ENCODE results near the gene NAV2. TPM values are rescaled to one million over a fixed set of nuclear protein-coding genes. Genes with fewer than 3 reads are reported as not detected.

Gene NAV2
- total RNA-seq, 1 experiment from 2014 or later, result 46.3 TPM

DNA sequence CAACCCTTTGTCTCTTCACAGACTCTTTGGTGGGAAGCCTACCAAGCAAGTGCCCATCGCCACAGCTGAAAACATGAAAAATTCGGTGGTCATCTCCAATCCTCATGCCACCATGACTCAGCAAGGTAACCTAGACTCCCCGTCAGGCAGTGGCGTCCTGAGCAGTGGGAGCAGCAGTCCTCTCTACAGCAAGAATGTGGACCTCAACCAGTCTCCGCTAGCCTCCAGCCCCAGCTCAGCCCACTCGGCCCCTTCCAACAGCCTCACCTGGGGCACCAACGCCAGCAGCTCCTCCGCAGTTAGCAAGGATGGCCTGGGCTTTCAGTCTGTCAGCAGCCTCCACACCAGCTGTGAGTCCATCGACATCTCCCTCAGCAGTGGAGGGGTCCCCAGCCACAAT is 336.1 kb downstream of the NAV2 start:
- Histone ChIP-seq H3K14ac (ENCODE audit: insufficient read depth, low read length) (no peak overlapping the region; the same call in 1 of the 2 replicates), H3T11ph (ENCODE audit: low read length) (no peak overlapping the region), H3K27me3 (ENCODE audit: insufficient read depth, low read length) (no peaks in the 10 kb centered on the region), H3K23me2 (ENCODE audit: insufficient read length, low read depth, low read length, poor library complexity, severe bottlenecking) (no peaks in the 10 kb centered on the region), H3K23ac (ENCODE audit: insufficient read length, low read depth, low read length) (no peak overlapping the region), H4K8ac (replicated peaks; ENCODE audit: insufficient read length, low read depth, low read length) (no peak overlapping the region), H4K91ac (ENCODE audit: insufficient read length, low read depth, low read length) (no peak overlapping the region), H3K4ac (ENCODE audit: low read depth, low read length) (no peak overlapping the region), H2AK5ac (ENCODE audit: insufficient read length, low read length) (no peak overlapping the region), H3K79me1 (ENCODE audit: insufficient read depth, low read depth, low read length, poor library complexity, severe bottlenecking) (no peaks in the 10 kb centered on the region), H2BK15ac (ENCODE audit: low read depth, low read length) (no peak overlapping the region), H4K20me1 (ENCODE audit: control insufficient read depth, insufficient read depth, insufficient read length) (no peaks in the 10 kb centered on the region), H2BK20ac (ENCODE audit: low read depth, low read length, poor library complexity, severe bottlenecking) (no peak overlapping the region), H3K4me2 (ENCODE audit: insufficient read depth, insufficient read length, low read length) (no peak overlapping the region), H3K18ac (ENCODE audit: insufficient read length, low read depth, low read length) (no peak overlapping the region), H3K79me2 (ENCODE audit: insufficient read depth, low read length) (no peaks in the 10 kb centered on the region), H3K56ac (ENCODE audit: insufficient read length, low read depth, low read length) (no peak overlapping the region), H3K9ac (ENCODE audit: extremely low read depth, insufficient read length, low read length) (no peak overlapping the region), H2BK120ac (ENCODE audit: low read depth, low read length, poor library complexity, severe bottlenecking) (no peak overlapping the region), H4K5ac (ENCODE audit: insufficient read length, low read depth, low read length) (no peak overlapping the region), H3K27ac (ENCODE audit: insufficient read length, low read depth, low read length) (no peak overlapping the region), H2BK5ac (ENCODE audit: insufficient read length, low read length) (no peak overlapping the region), H3K4me1 (ENCODE audit: insufficient read depth, low read length) (peaks cover 16% of the 10 kb centered on the region; the same call in 1 of the 2 replicates), H2AFZ (ENCODE audit: low read length) (no peak overlapping the region), H3K9me3 (ENCODE audit: control insufficient read depth, low read depth, low read length) (no peaks in the 10 kb centered on the region), H2BK12ac (ENCODE audit: insufficient read length, low read depth, low read length) (no peak overlapping the region)
- Mint-ChIP-seq H3K27me3 (ENCODE audit: low read depth) (no peaks in the 10 kb centered on the region), H3K9me3 (no peaks in the 10 kb centered on the region), H3K4me1 (peaks cover 32 to 36% of the 10 kb centered on the region in 2 experiments), H3K4me3 (no peak overlapping the region; a peak in 1 of 5 replicates), H3K36me3 (ENCODE audit: insufficient read depth in 1 of 3, low read depth in 3 of 3) (peaks cover 45 to 71% (median 65%) of the 10 kb centered on the region in 3 experiments), H3K27ac (peak overlapping the region; percentile 42 to 91 (median 43); a peak in 4 of 7 replicates)
- WGBS (ENCODE audit: extremely low coverage, insufficient read length, low lambda C conversion rate), result no CpG with 5 or more reads among the region's 9 CpGs
- no peak for DNase-seq
- TF ChIP-seq, protein P1, sequence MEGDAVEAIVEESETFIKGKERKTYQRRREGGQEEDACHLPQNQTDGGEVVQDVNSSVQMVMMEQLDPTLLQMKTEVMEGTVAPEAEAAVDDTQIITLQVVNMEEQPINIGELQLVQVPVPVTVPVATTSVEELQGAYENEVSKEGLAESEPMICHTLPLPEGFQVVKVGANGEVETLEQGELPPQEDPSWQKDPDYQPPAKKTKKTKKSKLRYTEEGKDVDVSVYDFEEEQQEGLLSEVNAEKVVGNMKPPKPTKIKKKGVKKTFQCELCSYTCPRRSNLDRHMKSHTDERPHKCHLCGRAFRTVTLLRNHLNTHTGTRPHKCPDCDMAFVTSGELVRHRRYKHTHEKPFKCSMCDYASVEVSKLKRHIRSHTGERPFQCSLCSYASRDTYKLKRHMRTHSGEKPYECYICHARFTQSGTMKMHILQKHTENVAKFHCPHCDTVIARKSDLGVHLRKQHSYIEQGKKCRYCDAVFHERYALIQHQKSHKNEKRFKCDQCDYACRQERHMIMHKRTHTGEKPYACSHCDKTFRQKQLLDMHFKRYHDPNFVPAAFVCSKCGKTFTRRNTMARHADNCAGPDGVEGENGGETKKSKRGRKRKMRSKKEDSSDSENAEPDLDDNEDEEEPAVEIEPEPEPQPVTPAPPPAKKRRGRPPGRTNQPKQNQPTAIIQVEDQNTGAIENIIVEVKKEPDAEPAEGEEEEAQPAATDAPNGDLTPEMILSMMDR (conservative IDR thresholded peaks at IDR 0.05), result no peak
